DOHH2 (cell line): ENCODE results near the gene KRTAP4-16.
"Not testable (repeated sequence)": the region's sequence is repeated elsewhere in the genome, so short reads cannot be mapped to it uniquely, and the experiment has no call there.

ENCODE experiments used
- H3F3A ChIP-seq: fragments of 200-600 bp; sonication (generic), shearing (Covaris generic); 2 replicates; pipeline ENCODE4 v1.6.0; 2016; ENCODE audit warnings: antibody characterized with exemption, mild to moderate bottlenecking; ENCODE audit not compliant: control insufficient read depth, insufficient read depth
- H3K27ac ChIP-seq: fragments of 200-600 bp; sonication (generic); 2 replicates; pipeline ENCODE4 v1.5.1; 2014; ENCODE audit warnings: low read depth, mild to moderate bottlenecking, low read length, moderate library complexity
- H3K27me3 ChIP-seq: fragments of 200-600 bp; sonication (generic); 2 replicates; pipeline ENCODE4 v1.6.1; 2014; ENCODE audit warnings: mild to moderate bottlenecking, low read length, mixed read lengths; ENCODE audit not compliant: control insufficient read depth
- H3K36me3 ChIP-seq: fragments of 200-600 bp; sonication (generic); 2 replicates; pipeline ENCODE4 v1.6.1; 2014; ENCODE audit warnings: mild to moderate bottlenecking, low read length, moderate library complexity, mixed read lengths; ENCODE audit not compliant: control insufficient read depth
- H3K4me1 ChIP-seq: fragments of 200-600 bp; sonication (generic); 2 replicates; pipeline ENCODE4 v1.6.1; 2014; ENCODE audit warnings: mild to moderate bottlenecking, low read length, mixed read lengths; ENCODE audit not compliant: control insufficient read depth
- H3K4me2 ChIP-seq: fragments of 200-600 bp; sonication (generic); 2 replicates; pipeline ENCODE4 v1.6.0; 2014; ENCODE audit warnings: mild to moderate bottlenecking, low read length, moderate library complexity
- H3K4me3 ChIP-seq: fragments of 200-600 bp; sonication (generic); 2 replicates; pipeline ENCODE4 v1.5.1; 2014; ENCODE audit warnings: mild to moderate bottlenecking, low read length, mixed read lengths
- H3K79me2 ChIP-seq: fragments of 200-600 bp; sonication (generic); 2 replicates; pipeline ENCODE4 v1.6.1; 2014; ENCODE audit warnings: mild to moderate bottlenecking, low read length, mixed read lengths; ENCODE audit not compliant: control insufficient read depth
- H3K9me2 ChIP-seq: fragments of 200-600 bp; sonication (generic); replicated peaks from 2 replicates; pipeline ENCODE4 v1.6.1; 2014; ENCODE audit warnings: mild to moderate bottlenecking, low read length, mixed read lengths; ENCODE audit not compliant: control insufficient read depth
- H3K9me3 ChIP-seq: fragments of 200-600 bp; sonication (generic); 2 replicates; pipeline ENCODE4 v1.6.1; 2014; ENCODE audit warnings: antibody characterized with exemption, low read length, mixed read lengths; ENCODE audit not compliant: control insufficient read depth, insufficient read depth
- H4K20me1 ChIP-seq: fragments of 200-600 bp; sonication (generic); 2 replicates; pipeline ENCODE4 v1.6.0; 2014; ENCODE audit warnings: low read depth, mild to moderate bottlenecking, antibody characterized with exemption, low read length, moderate library complexity; ENCODE audit not compliant: control insufficient read depth, insufficient read depth
- EZH2phosphoT487 ChIP-seq: fragments of 200-600 bp; sonication (generic); IDR thresholded peaks from 2 replicates; pipeline ENCODE4 v1.6.1; 2017; ENCODE audit warnings: borderline replicate concordance, mild to moderate bottlenecking, antibody characterized with exemption, low read length, moderate library complexity, mixed read lengths
- TF ChIP-seq, protein P1 (sequence below): fragments of 200-600 bp; sonication (generic); IDR thresholded peaks from one replicate; pipeline ENCODE4 v1.5.1; 2014; ENCODE audit warnings: antibody characterized with exemption, mild to moderate bottlenecking, low read depth, low read length; ENCODE audit not compliant: poor library complexity, severe bottlenecking

Gene KRTAP4-16

DNA sequence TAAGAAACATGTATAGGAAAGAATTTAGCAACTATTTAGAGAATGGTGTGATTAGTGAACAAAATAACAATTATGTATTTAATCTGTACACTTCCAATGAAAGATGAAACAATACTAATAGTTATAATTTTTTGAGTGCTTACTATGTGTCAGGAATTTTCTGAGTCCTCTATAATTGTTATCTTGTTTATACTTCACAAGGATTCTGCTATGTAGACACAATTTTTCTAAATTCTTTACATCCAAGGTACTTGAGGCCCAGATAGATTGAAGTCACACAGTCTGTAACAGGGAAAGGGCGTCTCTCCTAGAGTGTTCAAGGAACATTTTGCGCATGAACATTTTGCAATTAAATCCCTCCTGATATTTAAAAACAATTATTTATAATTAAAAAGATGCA is 23.1 kb upstream of the KRTAP4-16 start:
- no peak for TF ChIP-seq EZH2phosphoT487
- TF ChIP-seq, protein P1, sequence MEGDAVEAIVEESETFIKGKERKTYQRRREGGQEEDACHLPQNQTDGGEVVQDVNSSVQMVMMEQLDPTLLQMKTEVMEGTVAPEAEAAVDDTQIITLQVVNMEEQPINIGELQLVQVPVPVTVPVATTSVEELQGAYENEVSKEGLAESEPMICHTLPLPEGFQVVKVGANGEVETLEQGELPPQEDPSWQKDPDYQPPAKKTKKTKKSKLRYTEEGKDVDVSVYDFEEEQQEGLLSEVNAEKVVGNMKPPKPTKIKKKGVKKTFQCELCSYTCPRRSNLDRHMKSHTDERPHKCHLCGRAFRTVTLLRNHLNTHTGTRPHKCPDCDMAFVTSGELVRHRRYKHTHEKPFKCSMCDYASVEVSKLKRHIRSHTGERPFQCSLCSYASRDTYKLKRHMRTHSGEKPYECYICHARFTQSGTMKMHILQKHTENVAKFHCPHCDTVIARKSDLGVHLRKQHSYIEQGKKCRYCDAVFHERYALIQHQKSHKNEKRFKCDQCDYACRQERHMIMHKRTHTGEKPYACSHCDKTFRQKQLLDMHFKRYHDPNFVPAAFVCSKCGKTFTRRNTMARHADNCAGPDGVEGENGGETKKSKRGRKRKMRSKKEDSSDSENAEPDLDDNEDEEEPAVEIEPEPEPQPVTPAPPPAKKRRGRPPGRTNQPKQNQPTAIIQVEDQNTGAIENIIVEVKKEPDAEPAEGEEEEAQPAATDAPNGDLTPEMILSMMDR, result no peak
- H3K9me3 ChIP-seq, result peaks cover 27% of the 10 kb centered on the region
- H3K36me3 ChIP-seq, result peaks cover 11% of the 10 kb centered on the region; the same call in 1 of the 2 replicates
- H3K79me2 ChIP-seq, result no peaks in the 10 kb centered on the region
- no peak overlapping the region for H3K4me2 ChIP-seq
- peaks cover 44% of the 10 kb centered on the region for H3K4me1 ChIP-seq
- no peaks in the 10 kb centered on the region for H3K27me3 ChIP-seq
- H3K4me3 ChIP-seq, result no peak overlapping the region
- no peak overlapping the region for H3K27ac ChIP-seq
- H3F3A ChIP-seq, result peaks cover 11% of the 10 kb centered on the region
- no peaks in the 10 kb centered on the region for H3K9me2 ChIP-seq
- no peaks in the 10 kb centered on the region for H4K20me1 ChIP-seq

DNA sequence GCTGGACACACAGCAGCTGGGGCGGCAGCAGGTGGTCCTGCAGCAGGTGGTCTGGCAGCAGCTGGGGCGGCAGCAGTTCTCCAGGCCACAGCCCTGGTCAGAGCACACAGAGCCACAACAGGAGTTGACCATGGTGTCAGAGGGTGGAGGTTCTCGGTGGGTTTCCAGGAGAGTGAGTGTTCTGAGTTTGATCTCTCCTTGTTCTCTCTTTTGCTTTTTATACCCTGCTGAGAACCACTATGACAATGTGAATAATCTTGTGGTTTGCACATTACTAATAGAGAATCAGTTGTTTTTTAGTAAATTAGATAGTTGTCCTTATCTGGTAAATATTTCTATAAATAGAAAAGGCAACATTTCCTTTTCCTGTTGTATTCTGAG is 22.0 kb upstream of the KRTAP4-16 start, which contains the start of gene KRTAP4-12:
Gene KRTAP4-12 (minus strand): TSS at position 192 of the 381 bp plus-strand sequence. CDS start 60 bp downstream, at position 132.
- H3K79me2 ChIP-seq, H3K4me2 ChIP-seq, H4K20me1 ChIP-seq, H3K9me2 ChIP-seq, H3K27ac ChIP-seq, H3K27me3 ChIP-seq: not testable (repeated sequence)
- Histone ChIP-seq H3K36me3 (peaks cover 11% of the 10 kb centered on the region; the same call in 1 of the 2 replicates), H3K4me1 (peaks cover 54% of the 10 kb centered on the region), H3K4me3 (0 out of 2 replicates have a peak within 1 kb of the TSS, but pooled peaks have one; percentile 2), H3K9me3 (peaks cover 27% of the 10 kb centered on the region), H3F3A (peaks cover 14% of the 10 kb centered on the region)

DNA sequence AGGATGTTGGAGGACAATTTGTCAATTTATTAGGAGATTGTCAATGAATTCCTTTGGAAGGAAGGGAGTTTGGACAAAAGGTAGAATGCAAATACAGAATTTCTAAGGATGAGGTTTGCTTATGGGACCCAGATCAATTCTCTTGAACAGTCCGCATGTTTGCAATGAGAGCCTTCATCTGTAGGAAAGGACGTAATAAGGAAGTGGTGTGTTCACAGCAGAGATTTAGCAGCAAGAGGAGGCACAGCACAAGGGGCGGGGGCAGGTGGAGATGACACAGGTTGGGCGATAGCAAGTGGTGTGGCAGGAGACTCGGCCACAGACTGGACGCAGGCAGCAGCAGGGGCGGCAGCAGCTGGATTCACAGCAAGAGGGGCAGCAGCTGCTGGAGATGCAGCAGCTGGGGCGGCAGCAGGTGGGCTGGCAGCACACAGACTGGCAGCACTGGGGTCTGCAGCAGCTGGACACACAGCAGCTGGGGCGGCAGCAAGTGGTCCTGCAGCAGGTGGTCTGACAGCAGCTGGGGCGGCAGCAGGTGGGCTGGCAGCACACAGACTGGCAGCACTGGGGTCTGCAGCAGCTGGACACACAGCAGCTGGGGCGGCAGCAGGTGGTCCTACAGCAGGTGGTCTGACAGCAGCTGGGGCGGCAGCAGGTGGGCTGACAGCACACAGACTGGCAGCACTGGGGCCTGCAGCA is 21.4 kb upstream of the KRTAP4-16 start:
- H3K4me1 ChIP-seq, result peaks cover 60% of the 10 kb centered on the region
- H3K4me3 ChIP-seq, result 0 out of 2 replicates have a peak overlapping the region, but pooled peaks have one; percentile 2
- peaks cover 11% of the 10 kb centered on the region; the same call in 1 of the 2 replicates for H3K36me3 ChIP-seq
- not testable (repeated sequence) for H3K9me2 ChIP-seq, H3K27me3 ChIP-seq, H4K20me1 ChIP-seq, H3K79me2 ChIP-seq, H3K27ac ChIP-seq, H3K4me2 ChIP-seq
- H3F3A ChIP-seq, result peaks cover 14% of the 10 kb centered on the region
- peaks cover 27% of the 10 kb centered on the region for H3K9me3 ChIP-seq

DNA sequence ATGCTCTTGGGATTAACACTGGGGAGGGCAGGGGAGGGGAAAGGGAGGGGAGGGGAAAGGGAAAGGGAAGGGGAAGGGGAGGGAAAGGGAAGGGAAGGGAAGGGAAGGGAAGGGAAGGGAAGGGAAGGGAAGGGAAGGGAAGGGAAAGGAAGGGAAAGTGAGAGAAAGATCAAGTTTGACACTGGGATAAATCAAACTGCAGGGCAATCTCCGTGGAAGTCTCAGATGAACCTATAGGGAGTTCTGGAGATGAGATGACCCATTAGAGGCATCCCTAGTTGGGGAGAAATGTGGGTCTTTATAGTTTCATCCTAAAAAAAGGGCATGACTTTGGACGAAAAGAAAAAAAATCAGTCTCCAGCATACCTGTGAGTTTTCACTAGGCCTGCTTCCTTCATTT is 19.7 kb upstream of the KRTAP4-16 start:
- TF ChIP-seq, protein P1, result no peak
- TF ChIP-seq EZH2phosphoT487, result no peak
- peaks cover 15% of the 10 kb centered on the region for H3F3A ChIP-seq
- H3K79me2 ChIP-seq, result no peaks in the 10 kb centered on the region
- no peaks in the 10 kb centered on the region for H3K9me2 ChIP-seq
- H3K27ac ChIP-seq, result no peak overlapping the region
- peaks cover 27% of the 10 kb centered on the region for H3K9me3 ChIP-seq
- H3K4me1 ChIP-seq, result peaks cover 77% of the 10 kb centered on the region
- H3K4me3 ChIP-seq, result no peak overlapping the region
- no peaks in the 10 kb centered on the region for H3K27me3 ChIP-seq
- H3K4me2 ChIP-seq, result no peak overlapping the region
- no peaks in the 10 kb centered on the region for H4K20me1 ChIP-seq
- peaks cover 11% of the 10 kb centered on the region for H3K36me3 ChIP-seq

DNA sequence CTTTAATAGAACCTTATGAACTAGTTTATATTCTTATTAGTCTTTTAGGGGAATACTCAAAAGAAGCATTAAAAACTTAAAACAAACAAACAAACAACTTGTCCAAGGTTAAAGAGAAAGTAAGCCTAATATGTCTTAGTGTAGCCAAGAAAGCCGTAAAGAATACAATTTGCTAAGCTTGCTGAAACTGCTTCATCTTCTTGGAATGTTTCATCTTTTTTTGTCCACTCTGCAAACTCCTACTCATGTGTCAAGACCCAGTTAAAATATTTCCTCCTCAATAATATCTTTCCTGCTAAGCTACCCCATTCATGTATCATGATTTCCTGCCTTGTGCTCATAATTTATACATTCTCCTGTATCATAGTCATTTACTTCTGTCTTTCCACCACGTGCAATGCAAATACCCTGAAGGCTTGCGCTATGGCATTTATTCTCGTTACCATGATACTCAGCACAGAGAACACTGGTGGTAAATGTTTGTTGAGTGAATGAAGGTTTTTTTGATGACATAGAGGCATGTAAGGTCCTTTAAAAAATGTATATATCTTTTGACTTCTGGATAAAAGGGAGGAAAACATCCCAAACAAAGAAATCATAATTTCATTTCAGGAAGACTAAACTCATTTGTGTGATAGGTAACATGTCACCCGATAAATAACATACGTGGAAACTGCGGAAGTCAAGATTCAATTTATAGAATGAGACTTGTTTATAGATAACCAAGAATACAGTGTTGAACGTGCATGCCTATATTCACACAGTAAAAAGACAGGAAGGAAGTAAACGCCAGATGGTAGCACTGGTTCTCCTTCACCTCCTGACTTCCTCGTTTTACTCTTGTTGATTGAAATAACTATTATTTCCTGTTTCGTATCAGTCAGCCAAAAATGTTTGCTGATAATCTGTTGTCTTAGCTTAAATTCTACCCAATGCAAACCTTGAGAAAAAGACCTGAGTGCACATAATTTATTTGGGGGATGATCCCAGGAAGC is 18.0 kb upstream of the KRTAP4-16 start:
- Histone ChIP-seq H3K4me1 (peaks cover 91% of the 10 kb centered on the region), H3K4me3 (peak overlapping the region; percentile 68), H3K4me2 (peak overlapping the region; percentile 94)

More for the DNA sequence above, 18.0 kb upstream of the KRTAP4-16 start:
- H4K20me1 ChIP-seq, H3K9me2 ChIP-seq, H3K27me3 ChIP-seq, H3K79me2 ChIP-seq: not testable (repeated sequence)
- H3K9me3 ChIP-seq, result peaks cover 22% of the 10 kb centered on the region
- H3K27ac ChIP-seq, result peak overlapping the region; percentile 91
- peaks cover 13% of the 10 kb centered on the region for H3K36me3 ChIP-seq
- H3F3A ChIP-seq, result peaks cover 18% of the 10 kb centered on the region
